Adipocyte (in vitro differentiated cells): Measurements from ENCODE around the gene CDH16.

Experiments
- DNase-seq: peaks from one replicate; pipeline ENCODE4 v3.0.0-alpha.2; 2015; ENCODE audit warnings: low read depth
- H3K27me3 ChIP-seq: replicated peaks from 2 replicates; pipeline ENCODE4 v1.7.0; 2013; ENCODE audit warnings: mild to moderate bottlenecking, low read length, moderate library complexity; ENCODE audit not compliant: control insufficient read depth, insufficient read depth
- H3K36me3 ChIP-seq: 2 replicates; pipeline ENCODE4 v1.7.0; 2013; ENCODE audit warnings: low read length, mild to moderate bottlenecking, moderate library complexity; ENCODE audit not compliant: control insufficient read depth, insufficient read depth, severe bottlenecking
- H3K4me1 ChIP-seq: 2 replicates; pipeline ENCODE4 v1.7.0; 2013; ENCODE audit warnings: mild to moderate bottlenecking, low read length, moderate library complexity; ENCODE audit not compliant: control insufficient read depth, insufficient read depth
- H3K4me3 ChIP-seq: 2 replicates; pipeline ENCODE4 v1.7.0; 2013; ENCODE audit warnings: mild to moderate bottlenecking, low read length, moderate library complexity
- H3K9ac ChIP-seq: 2 replicates; pipeline ENCODE4 v1.7.0; 2013; ENCODE audit warnings: mild to moderate bottlenecking, low read length, moderate library complexity
- H3K9me3 ChIP-seq: 2 replicates; pipeline ENCODE4 v1.7.0; 2013; ENCODE audit warnings: mild to moderate bottlenecking, low read length, moderate library complexity; ENCODE audit not compliant: control insufficient read depth

Gene CDH16

DNA sequence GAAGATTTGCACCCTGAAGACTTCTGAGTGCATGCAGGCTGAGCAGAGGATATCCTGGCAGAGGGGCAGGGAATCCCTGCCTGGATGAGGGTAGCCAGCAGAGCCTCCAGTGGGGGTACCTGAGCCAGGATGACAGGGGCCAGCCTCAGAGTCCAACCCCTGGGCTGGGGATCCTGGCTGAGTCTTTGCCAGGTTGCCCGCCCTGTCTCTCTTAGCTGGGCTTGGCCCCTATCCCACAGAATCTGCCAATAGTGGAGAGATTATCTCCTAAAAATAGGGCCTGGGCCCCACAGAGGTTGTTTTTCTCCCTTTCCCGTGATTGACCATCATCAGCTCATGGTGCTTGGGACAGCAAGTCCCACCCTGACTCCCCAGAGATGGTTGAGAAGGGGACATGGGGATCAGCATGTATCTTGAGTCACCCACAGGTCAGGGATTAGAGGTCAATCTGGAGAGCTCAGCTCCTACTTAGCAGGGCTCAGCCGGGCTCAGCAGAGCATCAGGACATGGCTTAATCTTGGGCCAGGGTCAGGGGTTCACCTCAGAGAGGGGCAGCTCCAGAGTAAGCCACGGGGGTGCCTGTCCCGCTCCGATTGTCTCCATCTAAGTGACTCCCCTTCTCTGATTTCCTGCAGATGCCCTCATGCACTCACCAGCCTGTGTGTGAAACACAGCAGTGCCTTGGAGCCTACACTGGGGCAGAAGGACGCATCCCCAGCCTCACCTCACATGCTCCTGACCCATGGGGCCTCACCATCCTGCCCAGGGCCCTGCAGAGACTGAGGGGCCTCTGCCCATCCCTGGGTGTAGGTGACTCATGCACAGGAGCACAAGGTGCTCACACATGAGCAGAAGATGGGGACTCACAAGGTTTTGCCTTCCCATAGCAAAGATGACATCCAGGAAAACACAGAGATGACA lies 11.5 kb downstream of the CDH16 start:
- H3K4me3 ChIP-seq: no peak overlapping the region
- H3K9me3 ChIP-seq: no peaks in the 10 kb centered on the region
- no peak overlapping the region for H3K9ac ChIP-seq
- DNase-seq: no peak
- no peaks in the 10 kb centered on the region for H3K36me3 ChIP-seq
- no peaks in the 10 kb centered on the region for H3K4me1 ChIP-seq
- H3K27me3 ChIP-seq: peaks cover 34% of the 10 kb centered on the region

DNA sequence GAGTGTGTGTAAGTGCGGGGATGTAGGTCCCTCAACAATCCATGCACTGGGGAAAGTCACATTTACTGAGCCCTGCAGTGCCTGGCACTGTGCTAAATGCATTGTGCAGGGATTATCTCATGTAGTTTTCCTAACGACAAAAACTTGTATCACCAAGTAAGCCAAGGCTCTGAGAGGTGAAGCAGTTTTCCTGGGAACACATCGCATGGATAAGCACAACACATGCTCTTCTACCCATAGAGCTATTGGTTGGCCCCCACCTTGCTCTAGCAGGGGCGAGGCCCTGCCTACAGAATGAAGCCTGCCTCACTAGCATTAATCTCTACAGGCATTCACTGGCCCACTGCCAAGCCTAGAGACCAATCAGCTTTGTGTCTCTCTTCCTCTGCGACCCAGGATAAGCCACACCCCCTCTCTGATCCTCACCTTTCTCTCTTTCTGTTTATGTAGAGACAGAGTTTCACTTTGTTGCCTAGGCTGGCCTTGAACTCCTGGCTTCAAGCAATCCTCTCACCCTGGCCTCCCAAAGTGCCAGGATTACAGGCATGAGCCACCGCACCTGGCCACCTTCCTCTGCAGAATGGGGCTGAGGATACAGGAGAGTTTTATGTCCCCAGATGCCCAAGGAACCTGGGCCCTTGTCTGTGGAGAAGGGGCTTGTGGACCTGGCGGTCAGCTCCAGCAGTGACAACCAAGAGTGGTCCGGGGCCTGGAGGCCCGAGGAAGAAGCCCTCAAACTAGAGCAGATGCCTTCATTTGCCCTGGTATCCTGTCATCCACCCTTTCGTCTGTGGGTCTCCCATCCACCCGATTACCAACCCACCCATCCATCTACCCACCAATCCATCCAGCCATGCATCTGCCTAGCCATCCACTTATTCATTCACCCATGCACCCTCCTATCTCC lies 12.8 kb downstream of the CDH16 start:
- H3K27me3 ChIP-seq: peaks cover 28% of the 10 kb centered on the region
- H3K4me3 ChIP-seq: no peak overlapping the region
- H3K9me3 ChIP-seq: no peaks in the 10 kb centered on the region
- DNase-seq: no peak
- H3K36me3 ChIP-seq: no peaks in the 10 kb centered on the region
- H3K4me1 ChIP-seq: peaks cover 3% of the 10 kb centered on the region
- H3K9ac ChIP-seq: no peak overlapping the region

DNA sequence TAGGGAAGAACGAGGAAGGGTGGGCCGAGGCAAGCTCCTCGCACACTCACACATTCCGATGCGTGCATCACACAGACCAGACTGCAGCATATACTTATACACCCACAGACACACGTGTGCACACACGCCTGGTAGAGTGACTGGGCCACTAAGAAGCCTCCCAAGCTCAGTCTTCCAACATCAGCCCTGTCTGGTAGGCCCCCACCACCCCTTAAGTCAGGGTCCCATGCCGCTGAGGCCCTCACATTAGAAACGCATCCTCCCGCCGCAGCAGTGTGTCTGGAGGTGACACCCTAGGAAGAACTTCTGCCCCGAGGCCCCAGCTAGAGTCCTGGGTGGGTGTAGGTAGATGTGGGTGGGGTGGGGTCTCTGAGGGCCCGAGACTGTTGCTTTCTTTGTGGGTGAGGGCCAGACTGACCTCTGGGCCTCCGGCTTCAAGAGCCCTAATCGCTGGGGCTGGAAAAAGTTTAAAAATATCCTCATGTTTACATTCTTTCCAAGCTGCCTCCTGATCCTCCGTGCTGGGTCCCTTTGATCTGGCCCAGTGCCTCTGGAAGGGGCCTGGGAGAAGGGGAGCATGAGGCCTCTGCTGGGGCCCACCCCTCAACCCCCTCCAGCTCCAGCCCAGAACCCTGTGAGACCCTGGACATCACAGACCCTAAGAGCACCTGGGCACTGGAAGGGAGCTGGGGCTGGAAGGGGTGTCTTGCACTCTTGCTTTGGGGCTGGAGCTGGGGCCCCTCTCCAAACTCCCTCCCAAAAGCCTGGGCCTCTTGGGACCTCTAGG lies 13.6 kb downstream of the CDH16 start:
- peak; percentile 41 for DNase-seq
- Histone ChIP-seq H3K27me3 (peaks cover 24% of the 10 kb centered on the region), H3K4me1 (peaks cover 10% of the 10 kb centered on the region), H3K9me3 (no peaks in the 10 kb centered on the region), H3K36me3 (no peaks in the 10 kb centered on the region), H3K4me3 (no peak overlapping the region), H3K9ac (no peak overlapping the region)

DNA sequence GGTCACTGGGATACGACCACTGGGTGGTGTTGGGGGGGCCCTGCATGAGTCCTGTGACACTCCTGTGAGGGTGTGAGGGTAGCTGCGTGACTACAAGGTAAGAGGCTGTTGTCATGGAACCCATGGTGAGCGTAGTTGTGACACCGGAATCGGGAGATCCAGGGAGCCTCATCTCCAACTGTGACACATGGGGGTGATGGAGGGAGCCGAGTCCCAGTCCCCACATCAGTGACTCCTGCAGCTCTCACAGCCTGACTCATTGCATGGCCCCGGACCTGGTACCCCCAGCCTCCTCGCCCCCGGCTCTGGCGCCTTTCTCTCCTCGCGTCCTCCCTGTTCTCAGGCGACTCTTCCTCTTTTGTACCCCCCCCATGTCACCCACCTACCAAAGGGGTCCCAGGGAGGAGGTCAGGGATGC lies 14.2 kb downstream of the CDH16 start:
- DNase-seq: no peak
- Histone ChIP-seq H3K4me1 (peaks cover 16% of the 10 kb centered on the region), H3K9ac (no peak overlapping the region)

DNA sequence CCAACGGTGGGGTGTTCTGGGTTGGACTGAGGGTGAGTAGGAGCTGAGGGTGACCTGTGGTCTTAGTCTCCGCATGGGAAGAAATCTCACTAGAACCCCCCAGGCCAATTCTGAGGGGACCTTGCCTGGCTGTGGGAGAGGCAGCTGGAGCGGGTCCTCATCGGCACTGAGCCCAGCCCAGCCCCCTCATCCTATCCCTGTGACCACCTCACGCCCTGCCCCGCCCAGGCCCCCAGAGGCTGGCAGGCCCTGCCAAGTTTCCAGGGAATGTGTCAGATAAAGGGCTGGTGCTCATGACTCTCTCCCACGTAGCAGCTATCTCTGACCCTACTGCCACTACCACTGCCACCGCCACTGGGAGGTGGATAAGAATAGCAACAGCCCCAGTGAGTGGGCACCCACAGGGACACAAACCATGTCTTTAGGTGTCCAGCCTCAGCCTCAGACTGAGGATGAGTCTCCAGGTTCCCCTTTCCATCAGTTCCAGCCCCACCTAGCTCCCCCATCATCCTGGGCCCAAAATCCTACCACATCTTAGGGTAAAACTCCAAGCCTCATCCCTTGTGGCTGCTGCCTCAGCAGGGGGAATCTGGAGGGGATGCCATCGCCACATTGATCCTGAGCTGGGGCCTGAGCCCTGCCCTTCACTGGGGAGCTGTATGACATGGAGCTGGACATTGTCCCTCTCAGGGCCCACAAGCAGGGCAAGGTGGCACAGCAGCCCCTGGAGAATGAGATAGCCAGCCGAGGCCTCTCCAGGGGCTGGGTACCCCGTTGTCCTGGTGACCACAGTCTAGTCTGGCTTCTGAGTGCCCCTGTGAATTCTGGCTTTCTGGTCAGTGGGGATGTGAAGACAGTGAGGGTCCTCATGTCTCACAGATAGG lies 14.9 kb downstream of the CDH16 start:
- no peaks in the 10 kb centered on the region for H3K9me3 ChIP-seq
- no peaks in the 10 kb centered on the region for H3K36me3 ChIP-seq
- peaks cover 19% of the 10 kb centered on the region for H3K4me1 ChIP-seq
- H3K4me3 ChIP-seq: no peak overlapping the region
- H3K27me3 ChIP-seq: peaks cover 15% of the 10 kb centered on the region
- no peak overlapping the region for H3K9ac ChIP-seq
- DNase-seq: no peak

More for the DNA sequence above, 14.2 kb downstream of the CDH16 start:
- Histone ChIP-seq H3K36me3 (no peaks in the 10 kb centered on the region), H3K27me3 (peaks cover 19% of the 10 kb centered on the region), H3K9me3 (no peaks in the 10 kb centered on the region), H3K4me3 (no peak overlapping the region)

DNA sequence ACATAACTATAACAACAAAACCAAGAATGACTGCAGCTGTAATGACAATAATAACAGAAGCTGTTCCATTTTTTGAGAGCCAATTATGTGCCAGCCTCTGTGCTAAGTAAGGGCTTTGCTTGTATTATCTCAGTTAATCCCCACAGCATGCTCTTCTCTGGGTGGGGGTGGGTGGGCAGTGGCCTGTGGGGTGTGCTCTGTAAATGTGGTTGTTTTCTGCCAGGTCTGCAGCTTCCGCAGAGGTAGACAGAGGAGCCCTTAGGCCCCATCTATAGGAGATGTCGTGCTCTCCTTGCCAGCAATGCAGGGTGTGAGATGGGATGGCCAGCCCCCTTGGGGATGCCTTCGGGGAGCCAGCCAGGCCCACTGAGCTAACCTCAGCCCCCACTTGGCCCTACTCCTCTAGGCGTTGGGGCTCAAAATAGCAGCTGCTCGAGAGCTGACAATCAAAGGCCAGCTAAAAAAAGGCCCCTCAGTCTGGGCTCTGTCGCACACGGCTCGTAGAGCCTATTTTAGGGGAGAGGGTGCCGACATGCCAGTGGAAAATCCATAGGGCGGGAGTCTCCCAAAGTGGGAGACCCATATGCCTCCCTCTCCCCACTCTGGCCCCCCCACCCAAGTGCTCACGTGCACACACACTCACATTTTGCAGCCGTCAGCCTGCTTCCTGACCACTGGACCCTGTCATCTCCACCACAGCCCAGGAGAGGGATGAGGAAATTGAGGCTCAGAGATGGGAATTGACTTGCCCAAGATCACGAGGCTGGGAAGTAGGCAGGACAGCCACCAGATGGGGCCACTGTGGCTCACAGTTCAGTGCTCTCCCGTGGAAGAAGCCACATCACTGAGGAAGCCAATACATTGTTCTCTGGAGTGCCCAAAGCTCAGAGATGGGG lies 15.8 kb downstream of the CDH16 start:
- DNase-seq: no peak
- Histone ChIP-seq H3K4me3 (no peak overlapping the region), H3K9me3 (no peaks in the 10 kb centered on the region), H3K9ac (no peak overlapping the region), H3K36me3 (no peaks in the 10 kb centered on the region), H3K4me1 (peaks cover 19% of the 10 kb centered on the region), H3K27me3 (peaks cover 10% of the 10 kb centered on the region)

DNA sequence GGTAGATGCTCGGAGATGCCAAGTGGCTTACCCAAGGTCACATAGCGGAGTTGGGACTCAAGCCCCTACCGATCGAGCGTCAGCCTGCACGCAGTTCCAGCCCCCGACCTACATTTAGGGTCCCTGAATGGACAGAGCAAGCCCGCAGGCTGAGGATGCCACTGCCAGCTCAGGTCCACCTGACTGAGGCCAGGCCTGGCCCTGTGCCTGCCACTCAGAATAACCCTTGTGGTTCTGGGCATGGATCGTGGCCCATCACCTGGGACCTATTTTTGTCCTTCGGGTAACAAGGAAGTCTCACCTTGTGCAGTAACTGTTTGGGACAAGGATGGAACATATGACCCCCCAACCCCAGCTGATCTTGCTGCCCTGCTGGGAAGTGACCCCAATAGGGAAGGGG lies 17.1 kb downstream of the CDH16 start:
- H3K9me3 ChIP-seq: no peaks in the 10 kb centered on the region
- no peak overlapping the region for H3K9ac ChIP-seq
- no peaks in the 10 kb centered on the region for H3K36me3 ChIP-seq
- peaks cover 5% of the 10 kb centered on the region for H3K27me3 ChIP-seq
- H3K4me3 ChIP-seq: no peak overlapping the region
- H3K4me1 ChIP-seq: peaks cover 19% of the 10 kb centered on the region
- no peak for DNase-seq

DNA sequence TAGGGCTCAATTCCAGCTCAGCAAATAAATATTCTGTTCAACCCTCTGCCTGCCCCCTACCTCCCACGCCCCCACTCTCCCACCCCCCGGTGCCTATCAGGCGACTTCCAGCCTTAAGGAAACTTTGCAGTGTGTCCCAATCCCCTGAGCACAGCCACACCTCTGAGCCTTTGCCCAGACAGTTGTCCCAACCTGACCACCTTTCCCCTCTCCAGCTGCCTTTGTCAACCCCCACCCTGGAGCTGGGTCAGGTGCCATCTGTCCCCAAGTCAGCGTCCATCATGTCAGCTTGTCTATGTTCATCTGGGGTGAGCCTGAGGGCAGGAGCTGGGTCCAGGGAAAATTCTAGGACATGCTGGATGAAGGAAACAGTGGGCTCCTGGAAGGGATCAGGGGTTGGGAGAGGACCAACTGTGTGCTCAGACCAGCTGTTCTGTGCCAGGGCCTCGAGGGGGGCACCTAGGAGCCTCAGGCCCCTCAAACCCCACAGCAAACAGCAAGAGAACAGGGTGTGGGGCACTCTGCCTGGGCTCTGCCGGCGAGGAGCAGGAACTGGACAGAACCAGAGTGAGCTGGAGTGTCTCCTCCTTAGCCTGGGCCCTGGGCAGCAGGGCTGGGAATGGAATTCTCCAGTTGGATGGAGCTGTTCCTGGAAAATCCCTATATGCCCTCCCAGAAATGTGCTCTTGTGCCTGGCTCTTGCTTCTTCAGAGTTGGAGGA lies 17.8 kb downstream of the CDH16 start:
- Histone ChIP-seq H3K4me3 (no peak overlapping the region), H3K4me1 (peaks cover 19% of the 10 kb centered on the region), H3K9me3 (no peaks in the 10 kb centered on the region), H3K9ac (no peak overlapping the region), H3K27me3 (peaks cover 4% of the 10 kb centered on the region), H3K36me3 (no peaks in the 10 kb centered on the region)
- peak; percentile 35 for DNase-seq

DNA sequence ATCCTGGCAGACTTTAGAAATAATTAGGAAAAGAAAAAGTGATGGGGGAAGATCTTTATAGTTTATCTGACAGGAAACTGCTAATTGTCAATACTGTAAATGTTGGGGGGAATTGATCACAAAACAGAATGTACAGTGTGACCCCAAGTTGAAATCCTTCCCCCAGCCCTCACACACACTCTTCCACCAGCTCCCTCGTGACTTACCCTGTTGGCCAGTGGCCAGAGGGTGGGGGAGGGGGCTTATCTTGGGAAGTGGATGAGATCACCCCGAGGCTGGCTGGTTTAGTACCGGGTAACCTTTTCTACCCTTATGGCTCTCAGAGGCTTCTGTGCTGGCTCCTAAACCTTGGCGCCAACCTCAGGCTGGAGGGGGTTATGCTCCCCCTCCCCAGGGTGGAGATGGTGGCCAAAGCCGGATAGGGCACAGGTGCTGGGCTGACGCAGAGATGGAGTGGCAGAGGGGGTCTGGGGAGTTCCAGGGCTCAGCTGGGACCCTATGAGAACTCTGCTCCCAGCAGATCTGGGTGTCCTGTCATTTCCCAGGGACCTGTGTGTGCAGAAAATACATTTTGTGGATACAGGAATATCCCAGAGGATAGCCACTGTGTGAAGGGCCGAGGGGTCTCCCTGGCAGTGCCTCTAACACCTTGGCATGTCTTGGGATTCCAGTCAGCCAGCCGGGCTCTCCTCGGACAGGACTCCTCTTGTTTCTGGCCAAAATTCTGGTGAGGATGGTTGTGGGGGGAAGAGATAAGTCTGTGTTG lies 18.6 kb downstream of the CDH16 start:
- Histone ChIP-seq H3K4me3 (no peak overlapping the region), H3K9ac (no peak overlapping the region), H3K27me3 (no peaks in the 10 kb centered on the region), H3K4me1 (peaks cover 19% of the 10 kb centered on the region), H3K36me3 (no peaks in the 10 kb centered on the region), H3K9me3 (no peaks in the 10 kb centered on the region)
- DNase-seq: peak; percentile 59
